HG03135 (cell line): ENCODE results near the gene TAS2R20.
"Not testable (repeated sequence)": the region's sequence is repeated elsewhere in the genome, so short reads cannot be mapped to it uniquely, and the experiment has no call there.

ENCODE experiments used
- ATAC-seq: cut with Tn5 transposase; IDR thresholded peaks from one replicate; pipeline ENCODE4 v1.9.1; 2021; ENCODE audit warnings: mild to moderate bottlenecking, moderate library complexity; ENCODE audit not compliant: unreplicated experiment

Gene TAS2R20

GRCh38 chr12:10998204-10998603, at the start of gene TAS2R20:
Gene TAS2R20 (minus strand): TSS chr12:10998304. CDS start chr12:10997875, 429 bp downstream.
- no peak for ATAC-seq

DNA sequence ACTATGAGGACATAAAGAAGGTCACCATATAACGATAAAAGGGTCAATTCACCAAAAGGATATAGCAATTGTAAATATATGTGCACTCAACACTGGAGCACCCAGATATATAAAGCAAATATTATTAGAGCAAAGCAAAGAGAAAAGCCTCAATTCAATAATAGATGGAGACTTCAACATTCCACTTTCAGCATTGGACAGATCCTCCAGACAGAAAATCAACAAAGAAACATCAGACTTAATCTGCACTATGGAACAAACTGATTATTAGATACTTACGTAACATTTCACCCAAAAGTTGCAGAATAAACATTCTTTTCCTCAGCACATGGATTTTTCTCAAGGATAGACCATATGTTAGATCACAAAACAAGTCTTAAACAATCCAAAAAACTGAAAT, 43.3 kb upstream of the TAS2R20 start:
- not testable (repeated sequence) for ATAC-seq

GRCh38 chr12:11040162-11040561, 42.1 kb upstream of the TAS2R20 start:
- no peak for ATAC-seq

- no peak for ATAC-seq
Measured at GRCh38 chr12:11039171-11039570, 41.1 kb upstream of the TAS2R20 start.

- ATAC-seq = not testable (repeated sequence)
Measured at GRCh38 chr12:11033959-11034358, 35.9 kb upstream of the TAS2R20 start.

- ATAC-seq = no peak
Measured at GRCh38 chr12:11031307-11031706, 33.2 kb upstream of the TAS2R20 start, which contains the start of gene TAS2R31. Gene TAS2R31 (minus strand): TSS chr12:11031407. CDS start chr12:11031335, 72 bp downstream.

DNA sequence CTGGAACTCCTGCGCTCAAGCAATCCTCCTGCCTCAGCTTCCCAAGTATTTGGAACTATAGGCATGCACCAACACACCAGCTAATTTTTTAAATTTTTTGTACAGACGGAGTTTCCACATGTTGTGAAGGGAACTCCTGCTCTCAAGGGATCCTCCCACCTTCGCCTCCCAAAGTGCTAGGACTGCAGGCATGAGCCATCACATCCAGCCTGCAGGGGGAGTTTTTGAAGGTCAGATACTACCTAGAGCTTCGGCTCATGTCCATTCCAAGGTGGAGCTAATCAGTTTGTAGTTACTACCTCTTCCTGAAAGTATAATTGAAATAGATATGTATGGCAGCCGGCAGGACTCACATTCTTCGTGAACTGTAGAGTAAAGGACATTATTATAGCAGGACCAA, 28.0 kb upstream of the TAS2R20 start:
- ATAC-seq = no peak

DNA sequence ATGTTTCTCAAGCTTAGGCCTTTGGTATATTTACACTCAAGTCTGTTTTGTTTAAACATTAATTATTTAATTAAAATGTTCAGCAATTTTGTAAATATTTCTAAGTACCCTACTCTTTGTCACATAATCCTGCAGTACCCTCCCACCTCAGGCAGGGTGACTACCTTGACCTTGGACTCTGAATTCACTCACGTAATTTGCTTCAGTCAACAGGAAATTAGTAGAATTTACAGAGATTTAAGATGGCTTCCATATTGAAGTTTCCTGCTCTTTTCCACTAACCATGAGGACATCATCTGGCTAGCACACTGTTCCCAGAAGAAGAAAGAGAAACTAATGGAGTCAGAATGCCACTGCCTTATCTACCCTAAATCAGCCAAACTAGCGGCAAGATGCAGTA, 25.3 kb upstream of the TAS2R20 start:
- no peak for ATAC-seq

DNA sequence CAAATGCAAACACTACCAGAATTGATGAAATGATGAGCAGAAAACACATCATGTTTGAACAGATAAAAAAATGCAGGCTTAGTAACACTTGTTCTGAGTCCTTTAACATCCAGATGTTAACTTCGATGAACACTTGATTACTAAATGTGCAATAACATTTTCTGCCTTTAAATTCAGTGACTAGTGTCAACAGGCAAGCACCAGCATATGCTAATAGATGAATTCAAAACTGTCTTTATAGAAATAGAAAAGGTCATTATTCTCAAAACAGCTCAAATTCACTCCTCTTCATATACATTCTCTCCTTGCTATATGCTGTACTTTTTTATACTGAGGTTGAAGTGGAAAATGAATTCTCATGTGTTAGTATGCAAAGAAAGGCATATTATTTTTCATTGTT, 24.4 kb upstream of the TAS2R20 start, which contains the start of gene TAS2R19:
TAS2R19 (minus strand) TSS at position 101 of the 400 bp plus-strand sequence; CDS start at position 52, 49 bp downstream.
- no peak for ATAC-seq

DNA sequence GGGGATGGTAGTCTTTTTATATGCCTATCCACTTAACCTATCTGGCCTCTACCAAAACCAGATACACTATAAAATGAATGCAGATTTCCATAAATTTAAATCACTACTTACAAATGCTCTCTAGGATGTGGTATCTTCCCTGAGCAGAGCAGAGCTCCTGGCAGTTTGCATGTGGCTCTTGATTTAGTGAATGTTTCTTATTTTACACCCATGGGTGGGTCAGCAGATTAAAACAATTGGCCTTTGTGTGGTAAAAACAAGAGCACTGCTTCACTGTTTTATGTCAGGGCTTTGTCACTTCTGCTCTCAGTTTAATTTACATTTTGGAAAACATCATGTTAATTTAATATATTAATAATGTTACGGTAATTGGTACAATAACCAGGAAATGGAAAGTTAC, 18.8 kb upstream of the TAS2R20 start:
- no peak for ATAC-seq

DNA sequence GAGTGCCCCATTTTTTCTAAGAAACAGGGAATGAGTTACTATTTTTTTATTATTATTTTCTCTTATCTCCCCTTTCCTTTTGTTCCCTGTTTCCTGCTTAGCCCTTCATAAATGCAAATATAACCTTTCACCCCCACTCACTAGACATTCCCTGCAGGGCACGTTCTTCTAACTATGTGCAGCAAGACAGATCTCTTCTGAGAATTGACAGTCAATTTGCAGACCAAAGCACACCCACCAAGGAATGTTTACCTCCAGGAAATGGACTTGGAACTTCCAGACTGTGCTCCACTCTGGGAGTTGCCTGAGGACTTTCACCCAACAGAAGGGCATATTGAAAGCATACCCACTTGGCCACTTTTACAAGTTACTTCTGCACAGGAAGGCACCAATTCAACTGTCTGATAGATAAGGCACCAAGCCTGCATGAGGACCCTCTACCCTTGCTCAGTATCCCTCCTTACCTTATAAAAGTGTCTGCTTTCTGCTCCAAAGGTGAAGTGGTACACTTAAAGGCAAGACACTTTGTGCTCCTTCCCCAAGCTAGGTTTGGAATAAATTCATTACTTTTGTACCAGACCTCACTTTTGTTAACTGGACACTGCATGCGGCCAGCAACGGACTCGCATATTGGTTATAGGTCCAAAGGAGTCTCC, 17.8 kb upstream of the TAS2R20 start:
- no peak for ATAC-seq

DNA sequence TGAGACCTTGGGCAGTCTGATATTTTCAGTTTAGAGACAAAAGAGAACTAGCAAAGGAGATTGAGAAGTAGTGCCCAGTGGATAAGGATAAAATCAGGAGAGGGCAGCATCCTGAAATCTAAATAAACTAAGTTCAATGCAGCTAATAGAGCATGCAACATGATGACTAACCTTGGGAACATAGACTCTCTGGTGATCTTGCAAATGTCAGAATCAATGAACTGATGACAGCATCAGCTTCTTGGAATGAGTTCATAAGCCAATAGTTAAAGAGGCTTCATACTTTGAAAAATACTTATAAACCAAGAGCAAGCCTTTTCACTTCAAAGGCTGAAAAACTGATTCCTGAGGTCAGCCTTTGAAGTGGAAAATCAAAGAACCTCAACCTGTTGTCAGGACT, 16.1 kb upstream of the TAS2R20 start:
- ATAC-seq = no peak

- ATAC-seq = no peak
Measured at GRCh38 chr12:11007608-11008007, 9.5 kb upstream of the TAS2R20 start.

GRCh38 chr12:10994307-10994706, 3.8 kb downstream of the TAS2R20 start:
- no peak for ATAC-seq

DNA sequence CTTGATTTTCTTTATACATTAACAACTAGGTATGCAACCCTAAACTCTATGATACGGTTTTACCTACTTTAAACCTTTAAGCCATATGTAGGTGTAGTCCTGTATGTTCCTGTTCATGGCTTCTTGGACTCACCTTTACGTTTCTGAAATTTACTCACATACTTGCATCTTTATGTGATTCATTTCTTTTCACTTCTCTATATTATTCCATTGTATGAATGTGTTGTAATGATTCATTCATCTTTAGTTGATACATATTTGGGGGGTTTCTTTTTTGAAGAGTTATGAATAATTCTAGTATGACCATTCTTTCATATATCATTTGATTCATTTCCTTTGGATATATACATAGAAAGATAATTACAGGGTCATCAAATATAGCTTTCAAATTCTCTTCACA, 9.0 kb downstream of the TAS2R20 start:
- ATAC-seq = no peak

- no peak for ATAC-seq
Measured at GRCh38 chr12:10986812-10987211, 11.3 kb downstream of the TAS2R20 start, which contains the start of gene TAS2R50. Gene TAS2R50 (minus strand): TSS chr12:10986912. CDS start chr12:10986860, 52 bp downstream.

GRCh38 chr12:10982244-10982643, 15.9 kb downstream of the TAS2R20 start:
- no peak for ATAC-seq

DNA sequence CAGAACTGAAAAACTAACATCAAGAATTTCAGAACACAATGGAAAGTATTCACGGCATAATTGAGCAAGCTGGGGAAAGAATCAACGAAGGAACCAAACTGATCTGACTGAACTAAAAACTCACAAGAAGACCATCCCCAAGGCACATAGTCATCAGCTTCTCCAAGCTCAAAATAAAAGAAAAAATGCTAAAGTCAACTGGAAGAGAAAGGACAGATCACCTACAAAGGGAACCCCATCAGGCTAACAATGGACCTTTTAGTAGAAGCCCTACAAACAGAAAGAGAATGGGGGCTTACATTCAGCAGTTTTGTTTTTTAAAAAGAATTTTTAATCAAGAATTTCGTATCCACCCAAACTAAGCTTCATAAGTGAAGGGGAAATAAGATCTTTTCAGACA, 23.1 kb downstream of the TAS2R20 start:
- ATAC-seq = no peak

- ATAC-seq = no peak
Measured at GRCh38 chr12:10968765-10969456, 29.2 kb downstream of the TAS2R20 start.

- no peak for ATAC-seq
Measured at GRCh38 chr12:10967409-10967808, 30.7 kb downstream of the TAS2R20 start.

GRCh38 chr12:10966314-10966713, 31.8 kb downstream of the TAS2R20 start:
- ATAC-seq = no peak

- no peak for ATAC-seq
Measured at GRCh38 chr12:10965476-10965875, 32.6 kb downstream of the TAS2R20 start.
